HEK293T (cell line): ENCODE results near the gene CDH13.

Experiments used
- CTCF ChIA-PET: fragments of 350-600 bp; formaldehyde crosslinking; extraction: SDS; loops from one replicate; lab custom pipeline; 2021; ENCODE audit warnings: antibody characterized with exemption, inconsistent platforms; lab: Yijun Ruan, JAX
- POLR2A ChIA-PET: fragments of 350-600 bp; formaldehyde crosslinking; extraction: SDS; loops from one replicate; lab custom pipeline; 2020; ENCODE audit warnings: antibody characterized with exemption, inconsistent platforms; lab: Yijun Ruan, JAX
- DNase-seq: peaks from one replicate; pipeline ENCODE4 v3.0.0; 2012; ENCODE audit warnings: mixed read lengths; ENCODE audit errors: extremely low spot score
- ARNT ChIP-seq: fragments of 450-650 bp; IDR thresholded peaks from 2 replicates; pipeline ENCODE4 v1.6.1; 2017; ENCODE audit warnings: mild to moderate bottlenecking
- BHLHE40 ChIP-seq: fragments of 450-650 bp; IDR thresholded peaks from 2 replicates; pipeline ENCODE4 v1.6.1; 2016; ENCODE audit warnings: mild to moderate bottlenecking, moderate library complexity, borderline replicate concordance
- CTBP1 ChIP-seq: fragments of 450-650 bp; IDR thresholded peaks from 2 replicates; pipeline ENCODE4 v1.6.1; 2016; ENCODE audit warnings: borderline replicate concordance
- ELF4 ChIP-seq: fragments of 450-650 bp; IDR thresholded peaks from 2 replicates; pipeline ENCODE4 v1.6.1; 2017; ENCODE audit warnings: antibody characterized with exemption
- FOXA1 ChIP-seq: fragments of 450-650 bp; IDR thresholded peaks from 2 replicates; pipeline ENCODE4 v1.6.1; 2016; ENCODE audit warnings: mild to moderate bottlenecking
- FOXK2 ChIP-seq: fragments of 450-650 bp; IDR thresholded peaks from 2 replicates; pipeline ENCODE4 v1.6.1; 2016; ENCODE audit warnings: mild to moderate bottlenecking
- FOXM1 ChIP-seq: fragments of 450-650 bp; IDR thresholded peaks from 2 replicates; pipeline ENCODE4 v1.6.1; 2017; ENCODE audit warnings: mild to moderate bottlenecking, borderline replicate concordance
- HDGF ChIP-seq: fragments of 450-650 bp; IDR thresholded peaks from 2 replicates; pipeline ENCODE4 v1.6.1; 2017; ENCODE audit warnings: antibody characterized with exemption, borderline replicate concordance
- L3MBTL2 ChIP-seq: fragments of 450-650 bp; conservative IDR thresholded peaks from 2 replicates; pipeline ENCODE4 v1.6.1; 2016; ENCODE audit warnings: mild to moderate bottlenecking
- LEF1 ChIP-seq: fragments of 450-650 bp; IDR thresholded peaks from 2 replicates; pipeline ENCODE4 v1.6.1; 2017; ENCODE audit warnings: mild to moderate bottlenecking, borderline replicate concordance
- NFRKB ChIP-seq: fragments of 450-650 bp; IDR thresholded peaks from 2 replicates; pipeline ENCODE4 v1.6.1; 2016; ENCODE audit warnings: mild to moderate bottlenecking, moderate library complexity
- PKNOX1 ChIP-seq: fragments of 450-650 bp; IDR thresholded peaks from 2 replicates; pipeline ENCODE4 v1.6.1; 2016
- SP1 ChIP-seq: fragments of 450-650 bp; IDR thresholded peaks from 2 replicates; pipeline ENCODE4 v1.6.1; 2017
- SUZ12 ChIP-seq: fragments of 450-650 bp; IDR thresholded peaks from 2 replicates; pipeline ENCODE4 v1.6.1; 2016; ENCODE audit warnings: mild to moderate bottlenecking
- TARDBP ChIP-seq: fragments of 450-650 bp; IDR thresholded peaks from 2 replicates; pipeline ENCODE4 v1.6.1; 2016
- ZNF384 ChIP-seq: fragments of 450-650 bp; IDR thresholded peaks from 2 replicates; pipeline ENCODE4 v1.6.1; 2016

The CDH13 gene

GRCh38 chr16:83727751-83728352 is 1101.1 kb downstream of the CDH13 start:
- POLR2A ChIA-PET = no interaction called here
- DNase-seq = no peak
- CTCF ChIA-PET = no interaction called here
- TF ChIP-seq BHLHE40 = no peak
- no peak for TF ChIP-seq ELF4
- TF ChIP-seq FOXK2 = no peak
- TF ChIP-seq L3MBTL2 = no peak
- no peak for TF ChIP-seq TARDBP
- no peak for TF ChIP-seq ARNT
- TF ChIP-seq FOXA1 = no peak
- TF ChIP-seq SUZ12 = no peak
- no peak for TF ChIP-seq LEF1
- TF ChIP-seq ZNF384 = no peak
- no peak for TF ChIP-seq HDGF
- TF ChIP-seq CTBP1 = no peak
- no peak for TF ChIP-seq SP1
- no peak for TF ChIP-seq PKNOX1
- TF ChIP-seq FOXM1 = no peak
- no peak for TF ChIP-seq NFRKB

GRCh38 chr16:83728492-83728891 is 1101.7 kb downstream of the CDH13 start:
- ChIA-PET POLR2A (no interaction called here), CTCF (no interaction called here)
- no peak for DNase-seq
- TF ChIP-seq ELF4 = no peak
- TF ChIP-seq TARDBP = no peak
- no peak for TF ChIP-seq HDGF
- no peak for TF ChIP-seq BHLHE40
- no peak for TF ChIP-seq FOXA1

- TF ChIP-seq BHLHE40 = no peak
- no peak for TF ChIP-seq FOXK2
- TF ChIP-seq HDGF = no peak
- TF ChIP-seq FOXM1 = no peak
- TF ChIP-seq SUZ12 = no peak
- TF ChIP-seq SP1 = no peak
- no peak for TF ChIP-seq CTBP1
- no peak for TF ChIP-seq TARDBP
- TF ChIP-seq FOXA1 = no peak
- no peak for TF ChIP-seq L3MBTL2
- TF ChIP-seq ARNT = no peak
- TF ChIP-seq ELF4 = no peak
- no peak for TF ChIP-seq PKNOX1
- no peak for TF ChIP-seq NFRKB
- no peak for TF ChIP-seq ZNF384
- no peak for TF ChIP-seq LEF1
- ChIA-PET CTCF (no interaction called here), POLR2A (no interaction called here)
Measured at GRCh38 chr16:83730812-83731211, 1104.0 kb downstream of the CDH13 start.

GRCh38 chr16:83732536-83732935 is 1105.8 kb downstream of the CDH13 start:
- CTCF ChIA-PET = no interaction called here
- POLR2A ChIA-PET = no interaction called here

More at GRCh38 chr16:83730812-83731211, 1104.0 kb downstream of the CDH13 start:
- no peak for DNase-seq

GRCh38 chr16:83733301-83733700 is 1106.5 kb downstream of the CDH13 start:
- POLR2A ChIA-PET = no interaction called here

More at GRCh38 chr16:83732536-83732935, 1105.8 kb downstream of the CDH13 start:
- TF ChIP-seq TARDBP (no peak), FOXK2 (no peak), CTBP1 (no peak), PKNOX1 (no peak), ARNT (no peak), ELF4 (no peak)
- no peak for DNase-seq

GRCh38 chr16:83734136-83734535 is 1107.4 kb downstream of the CDH13 start:
- no peak for DNase-seq
- TF ChIP-seq FOXA1 (no peak), ZNF384 (no peak), FOXM1 (no peak), SP1 (no peak), ELF4 (no peak), NFRKB (no peak), SUZ12 (no peak), BHLHE40 (no peak), CTBP1 (no peak), LEF1 (no peak), FOXK2 (no peak), HDGF (no peak), PKNOX1 (no peak), TARDBP (no peak), L3MBTL2 (no peak), ARNT (no peak)
- ChIA-PET CTCF (no interaction called here), POLR2A (no interaction called here)

More at GRCh38 chr16:83733301-83733700, 1106.5 kb downstream of the CDH13 start:
- CTCF ChIA-PET = no interaction called here
- DNase-seq = no peak
- TF ChIP-seq ELF4 = no peak
- no peak for TF ChIP-seq SUZ12
